GM18868 (cell line): ENCODE data around the gene ADAMTS4.

Source experiments
- ATAC-seq: cut with Tn5 transposase; IDR thresholded peaks from one replicate; pipeline ENCODE4 v1.9.1; 2021; ENCODE audit warnings: mild to moderate bottlenecking, moderate library complexity; ENCODE audit not compliant: unreplicated experiment

ADAMTS4 gene

DNA sequence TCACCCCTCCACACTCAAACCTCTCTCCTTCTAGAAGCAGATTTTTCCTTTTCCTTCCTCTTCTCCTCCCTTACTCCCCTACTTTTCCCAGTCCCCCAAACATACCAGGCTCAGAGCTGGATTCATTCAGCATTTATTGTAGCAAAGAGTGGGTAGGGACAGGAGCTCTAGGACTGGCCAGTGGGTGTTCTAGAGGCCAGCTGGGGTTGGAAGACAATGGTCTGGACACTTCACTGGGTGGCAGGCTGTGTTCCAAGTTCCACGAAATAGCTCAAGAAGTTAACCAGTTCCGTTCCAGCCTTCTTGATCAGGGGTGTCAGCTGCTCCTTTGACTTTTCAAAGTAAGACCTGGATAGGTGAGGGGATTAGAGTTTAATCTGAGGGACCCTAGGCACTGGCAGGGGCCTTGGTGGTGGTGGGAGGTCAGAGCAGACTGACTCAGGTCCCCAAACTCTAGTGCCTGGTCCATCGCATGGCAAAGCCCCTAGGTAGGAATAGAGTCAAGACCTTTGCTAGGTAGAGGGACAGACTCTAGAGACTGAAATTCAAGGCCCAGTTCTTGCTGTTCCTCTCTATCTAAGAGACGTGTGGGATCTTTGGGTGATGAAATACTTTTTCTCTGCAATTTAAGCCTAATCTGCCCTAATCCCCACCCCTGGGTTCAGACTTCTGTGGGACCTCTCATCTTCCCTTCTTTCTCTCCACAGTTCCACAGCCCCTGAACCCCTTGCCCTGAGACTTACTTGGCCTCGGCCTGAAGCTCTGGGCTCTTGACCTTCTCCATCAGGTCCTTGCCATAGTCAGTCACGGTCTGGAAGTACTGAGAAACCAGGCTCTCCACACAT, 23.5 kb upstream of the ADAMTS4 start:
- ATAC-seq: no peak

DNA sequence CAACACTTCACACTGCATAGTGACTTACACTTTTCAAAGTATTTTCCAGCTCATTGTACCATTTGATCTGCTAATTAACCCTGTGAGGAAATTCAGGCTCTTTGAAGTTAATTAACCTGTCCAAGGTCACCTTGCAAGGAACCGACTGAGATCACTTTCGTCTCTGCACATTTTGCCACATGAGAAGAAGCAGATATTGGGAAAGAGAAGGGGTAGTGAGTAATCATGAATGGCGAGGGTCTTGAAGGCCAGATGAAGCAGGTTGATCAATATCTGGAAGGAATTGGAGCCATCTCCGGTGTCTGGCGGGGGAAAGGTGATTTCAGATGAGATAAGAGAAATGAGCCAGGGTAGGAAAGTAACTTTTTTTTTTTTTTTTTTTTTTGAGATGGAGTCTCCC, 21.1 kb upstream of the ADAMTS4 start:
- ATAC-seq: no peak

DNA sequence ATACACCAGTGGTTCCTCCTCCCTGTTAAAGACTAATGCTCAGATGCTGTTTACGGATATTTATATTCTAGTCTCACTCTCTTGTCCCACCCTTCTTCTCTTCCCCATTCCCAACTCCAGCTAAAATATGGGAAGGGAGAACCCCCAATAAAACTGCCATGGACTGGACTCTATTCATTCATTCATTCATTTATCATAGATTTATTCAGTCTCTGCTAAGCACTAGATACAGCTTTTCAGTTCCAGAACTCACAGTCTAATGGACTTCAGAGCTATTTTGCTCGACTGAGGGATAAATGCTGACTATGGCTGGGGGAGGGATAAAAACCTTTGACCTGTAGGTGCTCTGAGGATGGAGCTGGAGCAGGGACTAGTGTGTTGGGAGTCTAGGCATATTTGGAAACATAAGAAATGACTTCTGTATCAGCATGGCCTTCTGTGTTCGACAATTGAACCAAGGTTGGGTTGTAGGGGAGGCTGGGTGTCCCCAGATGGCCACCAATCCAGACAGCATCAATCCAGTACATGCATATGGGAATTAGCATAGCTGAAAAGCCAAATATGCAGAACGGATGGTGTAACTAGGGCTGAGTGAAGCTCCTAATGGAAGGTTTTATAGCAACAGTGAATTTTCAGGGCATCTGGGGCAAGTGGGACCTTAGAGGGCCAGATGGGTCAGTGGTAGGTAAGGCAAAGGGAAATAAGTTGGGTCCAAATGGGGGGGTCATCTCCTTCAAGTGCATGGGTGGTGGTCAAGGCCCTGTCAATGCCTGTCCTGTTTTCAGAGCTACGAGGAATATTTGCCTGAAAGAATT, 20.4 kb upstream of the ADAMTS4 start:
- no peak for ATAC-seq

DNA sequence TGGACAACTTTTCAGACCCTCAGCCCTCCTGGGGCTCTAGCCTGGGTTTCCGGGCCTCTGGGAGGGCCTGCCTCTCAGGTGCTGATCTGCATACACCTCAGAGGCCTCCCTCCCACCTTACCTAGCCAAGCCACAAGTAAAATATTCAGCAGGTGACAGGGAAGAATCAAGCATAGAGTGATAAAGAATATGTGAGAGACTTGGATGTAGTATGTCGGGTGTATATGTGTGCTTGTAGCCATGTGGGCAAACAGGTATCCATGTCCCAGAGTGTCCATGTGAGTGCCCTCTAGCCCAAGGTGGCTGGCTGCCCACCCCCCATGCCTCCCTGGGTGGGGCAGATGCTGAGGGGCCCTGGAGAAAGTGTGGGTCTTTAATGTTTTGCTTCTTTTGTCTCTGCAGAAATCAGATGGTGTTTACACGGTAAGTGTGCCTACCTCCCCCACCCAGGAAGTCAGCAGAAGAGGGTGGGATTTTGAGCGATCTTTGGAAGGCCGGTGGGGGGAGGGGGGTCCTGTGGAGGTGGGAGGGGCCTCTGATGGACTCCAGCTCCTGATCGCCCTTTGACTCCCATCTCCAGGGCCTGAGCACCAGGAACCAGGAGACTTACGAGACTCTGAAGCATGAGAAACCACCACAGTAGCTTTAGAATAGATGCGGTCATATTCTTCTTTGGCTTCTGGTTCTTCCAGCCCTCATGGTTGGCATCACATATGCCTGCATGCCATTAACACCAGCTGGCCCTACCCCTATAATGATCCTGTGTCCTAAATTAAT, 19.6 kb upstream of the ADAMTS4 start:
- no peak for ATAC-seq

DNA sequence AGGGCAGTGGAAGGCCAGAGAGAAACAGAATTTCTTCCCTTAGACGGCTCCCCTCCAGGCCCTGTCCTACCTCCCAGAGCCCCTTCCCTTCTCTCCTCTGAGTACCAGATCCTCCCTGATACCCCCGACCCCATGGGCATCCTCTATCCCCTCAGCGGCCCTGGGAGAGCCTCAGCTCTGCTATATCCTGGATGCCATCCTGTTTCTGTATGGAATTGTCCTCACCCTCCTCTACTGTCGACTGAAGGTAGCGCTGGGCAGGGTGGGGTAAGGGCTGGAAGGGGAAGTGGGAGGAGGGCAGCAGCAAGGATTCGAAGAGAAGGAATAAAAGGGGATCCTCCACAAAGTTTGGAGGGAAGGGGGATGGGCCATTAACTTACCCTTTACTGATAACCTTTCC, 19.0 kb upstream of the ADAMTS4 start:
- ATAC-seq: no peak

DNA sequence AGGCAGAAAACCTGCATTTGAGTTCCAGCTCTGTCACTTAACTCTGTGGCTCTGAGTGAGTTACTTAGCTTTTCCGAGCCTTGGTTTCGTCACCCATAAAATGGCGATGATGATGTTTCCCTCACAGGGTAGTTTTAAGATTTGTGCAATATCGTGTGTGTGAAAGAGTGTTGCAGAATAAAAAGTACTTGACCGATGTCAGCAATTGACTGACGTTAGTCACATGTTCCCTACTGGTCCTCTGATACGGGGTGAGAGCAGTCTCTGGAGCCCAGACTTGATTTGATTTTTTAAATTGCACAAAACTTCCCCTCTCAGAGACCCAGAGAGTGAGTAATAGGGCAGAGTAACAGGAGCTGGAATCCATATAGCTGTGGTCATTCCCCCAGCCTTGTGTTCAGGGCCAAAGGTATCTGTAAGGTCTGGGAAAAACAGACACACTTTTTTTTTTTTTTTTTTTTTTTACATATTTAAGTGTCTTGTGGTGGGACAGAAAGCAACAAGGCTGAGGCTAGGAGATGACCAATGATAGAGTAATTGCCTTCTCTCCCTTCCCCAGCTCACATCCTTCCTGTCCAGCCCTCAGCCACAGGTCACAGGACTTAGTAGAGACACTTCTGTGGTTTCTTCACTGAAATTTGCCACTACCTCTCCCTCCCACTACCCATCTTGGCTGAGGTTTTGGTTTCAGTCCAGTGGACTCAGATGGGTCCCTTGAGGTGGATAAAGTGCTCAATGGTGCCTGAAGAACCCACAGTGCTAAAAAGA, 18.3 kb upstream of the ADAMTS4 start:
- ATAC-seq: peak; percentile 78

DNA sequence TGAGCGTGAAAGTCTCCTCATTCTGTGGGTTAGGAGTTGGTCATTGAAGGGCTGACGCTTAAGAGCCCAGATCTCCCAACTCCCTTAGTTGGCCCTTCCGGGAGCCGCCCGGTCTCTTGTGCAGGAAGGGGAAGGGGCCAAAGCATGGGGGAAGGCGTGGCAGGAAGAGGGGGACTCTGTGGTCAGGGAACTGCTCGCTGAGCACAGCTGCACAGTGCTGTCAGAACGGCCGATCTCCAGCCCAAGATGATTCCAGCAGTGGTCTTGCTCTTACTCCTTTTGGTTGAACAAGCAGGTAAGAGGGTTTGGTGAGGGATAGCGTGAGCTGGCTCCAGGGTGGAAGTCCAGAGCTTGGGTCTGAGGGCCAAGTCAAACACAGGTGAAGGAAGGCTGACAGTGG, 16.2 kb upstream of the ADAMTS4 start, which contains the start of gene FCER1G:
Gene FCER1G (plus strand): TSS at position 220 of the 400 bp plus-strand sequence. CDS start 27 bp downstream, at position 247.
- ATAC-seq: no peak

DNA sequence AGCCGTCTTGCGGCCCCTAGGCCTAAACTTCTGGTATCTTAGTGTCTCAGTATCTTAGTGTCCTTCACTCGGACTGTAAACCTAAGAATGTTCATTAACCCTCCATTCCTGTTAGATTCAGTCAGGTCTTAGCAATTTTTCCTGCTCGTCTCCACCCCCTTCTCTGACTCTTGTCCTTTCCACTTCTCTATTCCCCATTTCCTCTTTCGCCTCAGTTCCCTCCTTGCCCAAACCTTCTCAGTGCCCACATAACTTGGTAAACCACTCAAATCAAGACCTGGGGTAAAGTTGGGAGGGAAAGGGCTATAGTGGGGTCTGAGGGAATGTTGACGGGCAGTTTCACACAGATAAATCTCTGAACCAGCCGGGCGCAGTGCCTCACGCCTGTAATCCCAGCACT, 15.5 kb upstream of the ADAMTS4 start:
- no peak for ATAC-seq

DNA sequence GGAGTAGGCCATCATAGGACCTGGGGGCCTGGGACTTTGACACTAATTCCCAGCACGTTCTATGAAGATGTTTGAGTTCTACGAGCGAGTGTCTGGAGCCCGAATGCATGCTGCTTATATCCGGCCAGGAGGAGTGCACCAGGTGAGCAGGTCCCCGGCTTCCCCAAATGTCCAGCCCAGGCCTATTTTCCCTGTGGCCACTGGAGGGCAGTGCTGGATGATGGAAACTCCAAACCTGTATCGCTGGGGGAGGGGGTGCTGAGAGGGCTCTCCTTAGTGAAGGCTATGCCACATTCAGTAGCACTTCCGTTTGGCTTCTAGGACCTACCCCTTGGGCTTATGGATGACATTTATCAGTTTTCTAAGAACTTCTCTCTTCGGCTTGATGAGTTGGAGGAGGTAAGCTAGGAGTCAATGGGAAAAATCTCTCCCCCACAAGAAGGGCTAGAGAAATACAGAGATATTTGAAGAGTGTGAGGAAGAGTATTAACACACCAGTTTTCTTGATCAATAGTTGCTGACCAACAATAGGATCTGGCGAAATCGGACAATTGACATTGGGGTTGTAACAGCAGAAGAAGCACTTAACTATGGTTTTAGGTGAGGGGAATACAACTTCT, 11.0 kb upstream of the ADAMTS4 start:
- peak; percentile 72 for ATAC-seq

DNA sequence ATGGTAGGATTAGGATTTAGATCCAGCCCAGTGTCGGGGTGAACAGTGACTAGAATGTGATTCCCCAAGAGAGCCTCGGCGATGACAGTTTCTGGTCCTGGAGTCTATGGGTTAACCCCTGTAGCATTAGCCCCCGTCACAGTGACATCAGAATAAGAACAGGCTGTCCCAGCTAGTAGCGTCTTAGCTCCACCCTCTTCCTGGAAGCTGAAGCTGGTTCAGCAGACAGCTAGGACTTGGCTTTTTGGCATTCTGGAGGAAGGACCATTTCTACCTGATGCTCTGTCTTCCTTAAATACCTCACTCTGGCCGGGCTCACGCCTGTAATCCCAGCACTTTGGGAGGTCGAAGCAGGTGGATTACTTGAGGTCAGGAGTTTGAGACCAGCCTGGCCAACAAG, 8.3 kb upstream of the ADAMTS4 start:
- no peak for ATAC-seq

DNA sequence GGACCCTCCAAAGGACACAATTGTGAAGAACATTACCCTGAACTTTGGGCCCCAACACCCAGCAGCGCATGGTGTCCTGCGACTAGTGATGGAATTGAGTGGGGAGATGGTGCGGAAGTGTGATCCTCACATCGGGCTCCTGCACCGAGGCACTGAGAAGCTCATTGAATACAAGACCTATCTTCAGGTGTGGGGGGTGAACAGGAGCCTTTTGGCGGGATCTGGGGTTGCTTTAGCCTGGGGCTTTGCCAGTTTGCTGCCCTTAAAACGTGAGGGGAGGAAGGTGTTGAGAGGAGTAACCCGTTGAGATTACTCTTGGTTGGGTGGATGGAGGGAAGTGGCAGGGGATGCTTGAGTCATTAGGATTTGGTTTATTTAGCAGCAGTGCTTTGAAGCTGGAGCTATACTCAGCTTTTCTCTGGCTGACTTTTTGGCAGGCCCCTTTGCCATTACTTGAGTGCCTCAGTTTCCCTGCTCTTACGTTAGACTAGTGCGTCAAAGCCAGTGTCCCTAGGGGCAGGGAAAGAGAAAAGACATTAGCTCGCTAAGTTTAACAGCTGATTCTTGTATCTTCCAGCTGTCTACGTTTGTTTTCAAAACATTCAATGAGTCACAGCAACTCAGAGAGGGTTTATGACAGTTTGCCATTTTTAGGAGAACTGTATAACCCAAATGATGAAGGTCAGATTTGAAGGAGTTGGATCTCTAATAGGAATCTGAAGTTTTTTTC, 7.7 kb upstream of the ADAMTS4 start:
- no peak for ATAC-seq

DNA sequence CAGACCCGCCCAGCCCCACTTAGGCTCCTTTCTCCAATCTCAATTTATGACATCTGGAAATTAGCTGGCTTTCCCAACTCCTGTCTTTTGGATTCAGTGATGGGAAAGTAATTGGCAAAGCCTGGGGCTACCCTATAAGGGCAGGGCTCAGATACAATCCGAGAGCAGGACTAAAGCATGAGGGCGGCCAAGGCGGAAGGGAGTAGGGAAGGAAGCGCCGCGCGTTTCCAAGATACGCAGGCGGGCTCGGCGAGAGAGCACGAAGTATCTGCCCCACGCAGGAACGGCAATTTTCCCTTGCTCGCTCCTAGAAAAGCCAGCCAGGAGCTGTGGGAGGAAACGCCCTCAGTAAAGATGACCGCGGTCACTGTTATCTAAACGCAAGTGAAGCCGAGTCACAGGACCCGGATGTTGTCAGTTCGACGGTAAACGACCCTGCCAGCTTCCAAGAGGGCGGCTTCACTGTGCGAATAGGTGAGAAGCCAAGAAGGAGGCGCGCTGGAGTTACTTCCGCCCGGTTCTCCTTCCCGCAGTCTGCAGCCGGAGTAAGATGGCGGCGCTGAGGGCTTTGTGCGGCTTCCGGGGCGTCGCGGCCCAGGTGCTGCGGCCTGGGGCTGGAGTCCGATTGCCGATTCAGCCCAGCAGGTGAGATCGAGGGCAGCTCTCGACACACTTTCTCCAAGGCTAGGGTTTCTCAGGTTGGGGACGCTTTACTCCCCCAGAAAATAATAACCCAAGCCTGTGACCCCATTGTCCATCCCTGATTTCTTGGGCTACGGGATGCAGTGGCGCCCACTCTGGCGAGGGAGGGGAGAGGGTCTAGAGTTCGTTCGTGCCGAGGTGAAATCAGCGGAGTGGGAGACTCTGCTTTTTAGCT, 3.2 kb upstream of the ADAMTS4 start, which contains the start of gene NDUFS2:
Gene NDUFS2 (plus strand): TSS at position 532 of the 877 bp plus-strand sequence. CDS start 19 bp downstream, at position 551.
- ATAC-seq: peak; percentile 96

DNA sequence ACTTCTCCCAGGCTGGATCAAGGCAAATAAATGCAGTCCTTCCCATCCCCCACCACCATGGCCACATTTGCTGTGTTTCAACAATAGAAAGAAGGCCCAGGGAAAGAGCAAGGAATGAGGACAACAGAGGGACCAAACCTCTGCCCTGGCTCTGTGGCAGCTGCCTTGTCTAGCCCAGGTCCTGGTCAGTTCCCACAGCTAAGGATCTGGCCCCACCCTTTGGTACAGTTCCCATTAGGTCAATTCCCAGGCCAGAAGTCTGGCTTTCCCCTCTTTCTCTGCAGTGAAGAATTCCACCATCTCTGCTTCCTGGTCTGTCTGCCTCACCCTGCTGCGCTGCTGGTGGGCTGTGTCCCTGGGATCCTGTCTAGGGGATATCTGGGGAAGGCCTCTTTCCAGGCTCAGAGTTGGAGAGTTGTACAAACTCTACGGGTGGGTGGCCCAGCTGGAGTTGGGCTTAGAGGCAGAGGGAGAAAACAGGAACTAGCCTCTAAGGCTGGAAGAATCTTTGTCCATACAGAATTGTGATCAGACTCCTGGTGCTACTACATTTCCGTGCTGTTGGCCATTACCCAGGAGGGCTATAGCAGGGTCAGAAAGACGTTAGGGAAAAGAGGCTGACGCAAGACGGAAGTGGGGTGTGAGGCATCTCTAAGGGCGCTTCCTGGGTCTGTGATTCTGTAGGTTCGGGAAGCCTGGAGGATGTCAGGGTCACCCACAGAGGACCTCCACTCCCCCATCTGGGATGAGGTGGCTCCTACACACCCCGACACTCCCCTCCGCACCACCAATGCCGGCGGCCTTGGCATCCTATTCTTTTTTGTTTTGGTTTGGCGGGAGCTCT, 2.4 kb upstream of the ADAMTS4 start:
- ATAC-seq: no peak

DNA sequence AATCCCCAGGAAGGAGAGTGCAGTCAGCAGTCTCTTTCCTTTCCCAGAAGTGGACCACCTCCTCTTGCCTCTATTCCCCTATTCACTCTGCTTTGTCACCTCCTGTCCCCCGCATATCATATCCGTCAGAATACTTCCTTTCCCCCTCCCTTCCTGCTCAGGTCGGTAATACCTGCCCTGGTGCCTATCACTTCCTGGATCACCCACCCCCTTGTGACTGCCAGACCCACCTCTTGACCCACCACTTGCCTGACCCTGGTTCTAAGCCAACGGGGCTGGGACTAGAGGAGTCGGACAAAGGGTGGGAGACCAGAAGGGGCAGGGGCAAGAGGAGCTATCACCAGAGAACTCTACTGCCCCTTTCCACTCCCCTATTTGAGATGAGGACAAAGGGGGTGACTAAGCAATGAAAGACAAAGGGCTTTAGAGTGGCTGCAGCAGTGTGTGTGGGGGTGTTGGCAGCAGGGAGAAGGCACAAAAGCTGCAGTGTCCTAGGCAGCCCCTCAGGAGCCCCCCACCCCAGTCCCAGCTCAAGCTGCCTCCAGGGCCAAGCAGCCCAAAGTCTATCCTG, 1.7 kb upstream of the ADAMTS4 start:
- ATAC-seq: no peak

DNA sequence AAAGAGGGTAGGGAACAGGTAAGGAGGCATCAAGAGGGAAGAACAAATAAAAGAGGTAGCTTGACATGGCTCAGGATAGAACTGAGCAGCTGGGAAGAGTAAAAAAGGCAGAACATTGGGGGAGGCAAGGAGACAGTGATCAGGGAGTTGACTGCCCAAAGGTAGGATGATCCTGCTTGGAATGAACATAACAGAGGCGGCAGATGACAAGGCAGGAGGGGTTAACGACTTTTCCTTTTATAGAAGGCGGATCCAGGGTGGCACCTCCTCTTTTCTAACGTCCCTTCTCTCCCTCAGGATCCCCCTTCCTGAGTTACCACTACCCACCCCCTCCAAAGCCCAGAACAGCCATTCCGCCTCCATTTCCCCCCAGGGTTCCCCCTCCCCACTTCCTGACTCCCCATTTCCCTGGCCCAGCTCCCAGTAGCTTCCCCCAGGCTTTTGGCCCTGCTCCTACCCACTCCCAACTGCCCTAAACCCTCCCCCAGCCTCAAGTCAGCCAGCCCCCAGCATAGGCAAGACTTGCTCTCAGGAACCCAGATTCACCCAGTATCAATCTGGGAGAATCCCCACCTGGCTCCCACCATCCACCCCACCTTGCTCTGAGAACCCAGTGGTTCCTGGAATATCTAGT, 769 bp upstream of the ADAMTS4 start:
- no peak for ATAC-seq

DNA sequence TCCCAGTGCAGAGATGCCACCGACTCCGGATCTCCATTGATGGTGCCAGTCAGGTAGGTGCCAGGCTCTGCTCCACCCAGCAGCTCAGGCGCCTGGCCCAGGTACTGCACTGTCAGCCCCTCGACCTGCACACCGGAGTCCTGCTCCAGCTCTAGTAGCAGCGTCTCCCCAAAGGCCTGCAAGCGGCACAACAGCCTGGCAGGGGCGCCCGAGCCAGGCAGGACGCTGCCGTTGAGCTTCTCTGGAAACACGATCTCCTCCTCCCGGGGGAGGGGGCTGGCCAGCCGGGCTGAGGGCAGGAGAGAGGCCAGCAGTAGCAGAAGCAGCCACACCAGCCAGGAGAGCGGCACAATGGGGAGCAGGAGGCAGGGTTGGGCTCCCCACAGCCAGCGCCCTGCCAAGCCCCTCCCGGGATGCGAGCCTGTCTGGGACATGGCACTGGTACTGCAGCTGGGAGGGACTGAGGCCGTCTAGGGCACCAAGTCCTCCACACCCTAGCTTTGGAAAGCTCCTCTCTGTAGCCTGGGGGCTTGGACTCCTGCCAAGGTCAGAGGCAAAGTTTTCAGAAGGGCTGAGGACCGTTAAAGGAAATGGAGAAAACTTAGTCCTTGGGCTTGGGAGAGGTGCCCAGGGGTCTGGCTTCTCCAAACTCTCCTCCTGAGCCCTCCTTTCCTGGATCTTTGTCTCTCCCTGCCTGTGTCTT, 509 bp downstream of the ADAMTS4 start:
- ATAC-seq: no peak
